ENCODE results near the gene BABAM2. TPM values are rescaled to one million over a fixed set of nuclear protein-coding genes. Genes with fewer than 3 reads are reported as not detected.
A peak's percentile ranks its signal among the peaks of the same experiment; 100 is the strongest.

BABAM2 gene
- total RNA-seq, 1 donor from 2014 or later: 28.5 TPM

- Histone ChIP-seq H3K36me3 (ENCODE audit: insufficient read depth, low read length) (no peaks in the 10 kb centered on the region), H3K27me3 (ENCODE audit: insufficient read depth, low read length) (no peaks in the 10 kb centered on the region), H3K4me2 (ENCODE audit: low read length) (peak overlapping the region; percentile 77), H3K9me3 (ENCODE audit: insufficient read depth, low read depth, low read length) (no peaks in the 10 kb centered on the region), H3K4me3 (ENCODE audit: insufficient read depth, low read depth, low read length) (no peak overlapping the region), H3K4me1 (ENCODE audit: insufficient read depth, low read length) (peaks cover 16% of the 10 kb centered on the region), H3K9ac (ENCODE audit: low read length) (peak overlapping the region; percentile 62), H3K27ac (ENCODE audit: low read depth, low read length) (peak overlapping the region; percentile 49), H3K79me2 (ENCODE audit: insufficient read depth, low read length) (no peaks in the 10 kb centered on the region), H2AFZ (ENCODE audit: low read depth, low read length) (no peak overlapping the region), H4K20me1 (ENCODE audit: insufficient read depth, low read length) (no peaks in the 10 kb centered on the region)
- no peaks in the 10 kb centered on the region for H3K9me3 Mint-ChIP-seq (ENCODE audit: unreplicated experiment)
- TF ChIP-seq, protein P1, sequence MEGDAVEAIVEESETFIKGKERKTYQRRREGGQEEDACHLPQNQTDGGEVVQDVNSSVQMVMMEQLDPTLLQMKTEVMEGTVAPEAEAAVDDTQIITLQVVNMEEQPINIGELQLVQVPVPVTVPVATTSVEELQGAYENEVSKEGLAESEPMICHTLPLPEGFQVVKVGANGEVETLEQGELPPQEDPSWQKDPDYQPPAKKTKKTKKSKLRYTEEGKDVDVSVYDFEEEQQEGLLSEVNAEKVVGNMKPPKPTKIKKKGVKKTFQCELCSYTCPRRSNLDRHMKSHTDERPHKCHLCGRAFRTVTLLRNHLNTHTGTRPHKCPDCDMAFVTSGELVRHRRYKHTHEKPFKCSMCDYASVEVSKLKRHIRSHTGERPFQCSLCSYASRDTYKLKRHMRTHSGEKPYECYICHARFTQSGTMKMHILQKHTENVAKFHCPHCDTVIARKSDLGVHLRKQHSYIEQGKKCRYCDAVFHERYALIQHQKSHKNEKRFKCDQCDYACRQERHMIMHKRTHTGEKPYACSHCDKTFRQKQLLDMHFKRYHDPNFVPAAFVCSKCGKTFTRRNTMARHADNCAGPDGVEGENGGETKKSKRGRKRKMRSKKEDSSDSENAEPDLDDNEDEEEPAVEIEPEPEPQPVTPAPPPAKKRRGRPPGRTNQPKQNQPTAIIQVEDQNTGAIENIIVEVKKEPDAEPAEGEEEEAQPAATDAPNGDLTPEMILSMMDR (IDR thresholded peaks at IDR 0.05; ENCODE audit: insufficient read depth, low read depth, low read length): no peak
- TF ChIP-seq EZH2 (IDR thresholded peaks at IDR 0.05; ENCODE audit: insufficient read depth, low read length): no peak
- H3K36me3 Mint-ChIP-seq (ENCODE audit: low read depth, unreplicated experiment): peaks cover 2% of the 10 kb centered on the region
- peaks cover 36% of the 10 kb centered on the region for H3K4me1 Mint-ChIP-seq (ENCODE audit: low read depth, unreplicated experiment)
- FAIRE-seq (peak; percentile 86), DNase-seq (ENCODE audit: low read depth) (peak; percentile 97)
- H3K27me3 Mint-ChIP-seq (ENCODE audit: low read depth, unreplicated experiment): no peaks in the 10 kb centered on the region
- H3K4me3 Mint-ChIP-seq (ENCODE audit: unreplicated experiment): no peak overlapping the region
- peak overlapping the region; percentile 93 for H3K27ac Mint-ChIP-seq (ENCODE audit: unreplicated experiment)
Measured at GRCh38 chr2:28224648-28225472, 334.3 kb downstream of the BABAM2 start.

DNA sequence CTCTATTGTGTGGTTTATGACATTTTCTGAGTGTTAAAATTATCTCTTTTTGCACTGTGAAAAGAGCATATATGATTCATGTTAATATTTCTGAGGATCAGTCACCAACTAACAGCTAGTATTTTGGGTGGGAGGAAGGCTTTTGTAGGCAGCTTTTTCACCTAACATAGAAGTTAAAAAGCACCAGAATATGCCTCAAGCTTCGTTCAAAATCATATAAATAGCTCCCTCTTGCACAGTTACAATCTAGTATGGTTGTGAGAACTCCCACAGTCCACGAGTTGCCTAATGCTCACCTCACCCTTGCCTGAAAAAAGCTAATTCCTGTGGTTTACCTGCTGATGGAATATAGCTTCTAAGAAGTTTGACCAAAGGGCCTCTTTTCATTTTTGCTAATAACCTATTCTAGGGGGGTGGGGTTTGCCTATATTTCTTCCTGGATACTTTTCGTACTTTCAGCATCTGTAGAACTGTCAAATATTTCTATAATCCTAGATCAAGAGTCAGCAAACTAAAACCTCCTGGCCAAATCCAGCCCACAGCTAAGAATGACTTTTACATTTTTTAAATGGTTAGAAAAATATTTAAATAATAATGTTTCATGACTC lies 335.0 kb downstream of the BABAM2 start:
- Mint-ChIP-seq H3K36me3 (ENCODE audit: low read depth, unreplicated experiment) (peaks cover 2% of the 10 kb centered on the region), H3K27me3 (ENCODE audit: low read depth, unreplicated experiment) (no peaks in the 10 kb centered on the region), H3K27ac (ENCODE audit: unreplicated experiment) (peak overlapping the region; percentile 93), H3K4me1 (ENCODE audit: low read depth, unreplicated experiment) (peaks cover 33% of the 10 kb centered on the region), H3K9me3 (ENCODE audit: unreplicated experiment) (no peaks in the 10 kb centered on the region), H3K4me3 (ENCODE audit: unreplicated experiment) (no peak overlapping the region)
- Histone ChIP-seq H3K9me3 (ENCODE audit: insufficient read depth, low read depth, low read length) (no peaks in the 10 kb centered on the region), H3K79me2 (ENCODE audit: insufficient read depth, low read length) (no peaks in the 10 kb centered on the region), H4K20me1 (ENCODE audit: insufficient read depth, low read length) (no peaks in the 10 kb centered on the region), H3K4me2 (ENCODE audit: low read length) (peak overlapping the region; percentile 77), H3K27me3 (ENCODE audit: insufficient read depth, low read length) (no peaks in the 10 kb centered on the region), H3K36me3 (ENCODE audit: insufficient read depth, low read length) (no peaks in the 10 kb centered on the region), H3K27ac (ENCODE audit: low read depth, low read length) (peak overlapping the region; percentile 49), H3K4me1 (ENCODE audit: insufficient read depth, low read length) (peaks cover 16% of the 10 kb centered on the region), H3K9ac (ENCODE audit: low read length) (peak overlapping the region; percentile 62), H3K4me3 (ENCODE audit: insufficient read depth, low read depth, low read length) (no peak overlapping the region), H2AFZ (ENCODE audit: low read depth, low read length) (no peak overlapping the region)
- FAIRE-seq: peak; percentile 5
- TF ChIP-seq EZH2 (IDR thresholded peaks at IDR 0.05; ENCODE audit: insufficient read depth, low read length): no peak
- TF ChIP-seq, protein P1 (IDR thresholded peaks at IDR 0.05; ENCODE audit: insufficient read depth, low read depth, low read length): no peak
- peak; percentile 47 for DNase-seq (ENCODE audit: low read depth)
